ENCODE data around the gene USP24.
"Not testable (repeated sequence)": the region's sequence is repeated elsewhere in the genome, so short reads cannot be mapped to it uniquely, and the experiment has no call there.

USP24 gene

GRCh38 chr1:55038974-55039341 lies 176.2 kb downstream of the USP24 start:
- no peak for DNase-seq (ENCODE audit: low spot score)

GRCh38 chr1:55038552-55038838 lies 176.7 kb downstream of the USP24 start:
- DNase-seq (ENCODE audit: low spot score) = no peak

- DNase-seq (ENCODE audit: low spot score) = no peak
These were observed 177.2 kb downstream of the USP24 start for GRCh38 chr1:55037733-55038551.

- DNase-seq (ENCODE audit: low spot score) = no peak
These were observed 179.3 kb downstream of the USP24 start for GRCh38 chr1:55035904-55036303.

GRCh38 chr1:55034476-55035133 lies 180.6 kb downstream of the USP24 start:
- no peak for DNase-seq (ENCODE audit: low spot score)

GRCh38 chr1:55033265-55033614 lies 181.9 kb downstream of the USP24 start:
- no peak for DNase-seq (ENCODE audit: low spot score)

DNA sequence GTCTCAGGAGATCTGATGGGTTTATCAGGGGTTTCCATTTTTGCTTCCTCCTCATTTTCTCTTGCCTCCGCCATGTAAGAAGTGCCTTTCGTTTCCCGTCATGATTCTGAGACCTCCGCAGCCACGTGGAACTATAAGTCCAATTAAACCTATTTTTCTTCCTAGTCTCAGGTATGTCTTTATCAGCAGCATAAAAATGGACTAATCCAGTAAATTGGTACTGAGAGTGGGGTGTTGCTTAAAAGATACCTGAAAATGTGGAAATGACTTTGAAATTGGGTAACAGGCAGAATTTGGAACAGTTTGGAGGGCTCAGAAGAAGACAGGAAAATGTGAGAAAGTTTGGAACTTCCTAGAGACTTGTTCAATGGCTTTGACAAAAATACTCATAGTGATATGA lies 184.1 kb downstream of the USP24 start:
- not testable (repeated sequence) for DNase-seq (ENCODE audit: low spot score)

GRCh38 chr1:55026682-55027081 lies 188.5 kb downstream of the USP24 start:
- not testable (repeated sequence) for DNase-seq (ENCODE audit: low spot score)

GRCh38 chr1:55024163-55024562 lies 191.0 kb downstream of the USP24 start:
- not testable (repeated sequence) for DNase-seq (ENCODE audit: low spot score)

DNA sequence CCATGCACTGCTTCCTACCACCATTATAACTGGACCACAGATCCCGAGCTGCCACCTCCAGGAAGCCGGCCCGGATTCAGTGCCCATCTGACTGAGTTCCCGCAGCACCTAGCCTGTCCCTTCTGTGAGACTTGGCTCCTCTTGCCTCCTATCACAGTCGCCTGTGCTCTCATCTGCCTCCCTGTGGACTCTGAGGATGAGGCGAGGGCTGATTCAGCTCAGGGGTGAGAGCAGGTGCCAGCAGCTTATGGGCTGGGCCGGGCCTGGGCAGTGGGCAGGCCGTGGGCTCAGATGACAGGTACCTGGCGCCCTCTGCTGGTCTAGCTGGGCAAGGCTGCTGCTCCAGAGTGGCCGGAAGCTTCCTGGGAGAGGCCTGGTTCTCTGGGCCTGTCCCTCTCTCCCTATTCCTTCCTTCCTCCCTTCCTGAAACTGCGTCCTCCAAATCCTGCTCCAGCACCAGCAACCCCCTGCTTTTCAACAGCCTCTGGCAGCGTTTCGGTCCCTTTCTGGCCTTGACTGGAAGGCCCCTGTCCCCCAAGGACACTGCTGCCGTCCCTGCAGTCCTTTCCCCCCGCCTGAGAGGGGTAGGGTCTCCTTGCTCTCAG lies 193.1 kb downstream of the USP24 start:
- DNase-seq (ENCODE audit: low spot score) = peak; percentile 72

DNA sequence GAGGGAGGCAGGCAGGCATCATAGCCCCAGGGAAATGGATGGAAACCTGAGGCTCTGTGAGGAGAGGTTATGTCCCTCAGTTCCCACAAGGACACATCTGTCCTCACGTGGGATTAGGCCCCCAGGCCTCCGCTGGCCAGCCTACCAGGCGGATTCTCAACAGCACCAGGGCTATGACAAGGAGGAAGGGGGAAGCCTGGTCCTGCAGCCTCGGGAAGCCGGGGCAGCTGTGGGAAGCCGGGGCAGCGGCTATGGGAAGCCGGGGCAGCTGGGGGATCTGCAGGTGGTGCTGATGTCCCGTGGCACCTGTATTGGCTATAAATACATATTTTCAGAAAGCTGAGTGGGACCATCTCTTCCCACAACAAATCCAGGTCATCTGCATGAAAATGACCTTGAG lies 196.8 kb downstream of the USP24 start:
- no peak for DNase-seq (ENCODE audit: low spot score)

Small RNAs within 50 kb of the gene (small RNA-seq; reads per million reads assigned to genes)
- gene MIR4422 = 0 reads per million in 2 experiments

All from SK-N-DZ (cell line).